HG03280 (cell line): ENCODE results near the gene HK3.

Experiments
- ATAC-seq: cut with Tn5 transposase; IDR thresholded peaks from one replicate; pipeline ENCODE4 v1.9.1; 2021; ENCODE audit warnings: mild to moderate bottlenecking, moderate library complexity; ENCODE audit not compliant: unreplicated experiment

Gene HK3

DNA sequence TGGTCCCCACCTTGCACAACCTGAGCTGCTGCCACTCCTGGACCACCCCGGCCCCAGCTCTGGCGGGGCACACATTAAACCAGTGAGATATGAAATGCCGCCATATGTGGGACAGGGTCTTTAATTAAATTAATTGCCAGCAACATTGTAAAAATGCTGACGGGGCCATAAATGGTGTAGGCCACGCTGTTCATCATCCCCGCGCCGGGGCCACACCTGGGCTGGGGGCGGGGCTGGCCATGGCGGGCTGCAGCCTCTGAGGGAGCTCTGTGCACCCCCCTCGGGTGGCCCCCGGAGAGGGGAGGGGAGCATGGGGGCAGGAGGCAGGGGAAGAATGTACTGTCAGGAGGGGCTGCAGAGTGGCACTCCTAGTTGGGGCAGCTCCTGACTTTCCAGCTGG lies 47.8 kb downstream of the HK3 start:
- ATAC-seq = no peak

DNA sequence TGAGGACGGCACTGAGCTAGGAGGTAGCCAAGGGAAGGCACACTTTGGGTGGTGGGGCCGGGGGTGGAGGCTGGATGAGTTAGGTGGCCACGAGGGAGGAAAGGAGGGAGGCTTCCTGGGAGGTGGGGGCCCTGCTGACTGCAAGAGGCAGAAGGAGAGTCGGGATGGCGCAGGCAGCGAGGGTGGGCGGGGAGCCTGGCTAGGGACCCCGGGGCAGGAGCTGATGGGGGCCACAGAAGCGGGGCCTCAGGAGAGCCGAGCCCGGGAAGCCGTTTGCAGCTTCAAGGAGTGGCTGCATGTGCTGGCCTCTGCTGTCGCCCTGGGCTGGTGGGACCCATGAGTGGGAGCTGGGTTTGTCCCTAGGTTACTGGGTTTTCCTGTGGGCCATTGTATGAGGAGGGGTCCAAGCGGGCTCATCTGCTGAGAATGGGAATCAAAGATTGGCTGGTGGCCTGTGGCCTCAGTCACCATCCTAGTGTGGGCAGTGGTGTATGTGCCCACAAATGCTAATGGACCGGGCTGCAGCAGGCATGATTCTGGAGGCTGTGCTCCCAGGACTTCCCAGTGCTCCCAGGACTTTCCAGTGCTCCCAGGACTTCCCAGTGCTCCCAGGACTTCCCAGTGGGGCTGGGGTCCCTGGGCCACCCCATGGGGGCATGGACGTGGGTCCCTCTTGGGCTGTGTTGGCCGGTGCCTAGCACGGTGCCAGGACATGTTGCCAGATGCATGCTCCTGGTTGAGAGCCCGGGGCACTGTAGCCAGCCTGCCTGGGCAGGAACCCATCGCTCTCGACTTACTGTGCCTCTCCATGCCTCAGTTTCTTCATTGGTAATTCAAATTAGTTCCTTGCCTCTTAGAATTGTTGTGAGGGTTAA lies 48.5 kb downstream of the HK3 start:
- no peak for ATAC-seq

DNA sequence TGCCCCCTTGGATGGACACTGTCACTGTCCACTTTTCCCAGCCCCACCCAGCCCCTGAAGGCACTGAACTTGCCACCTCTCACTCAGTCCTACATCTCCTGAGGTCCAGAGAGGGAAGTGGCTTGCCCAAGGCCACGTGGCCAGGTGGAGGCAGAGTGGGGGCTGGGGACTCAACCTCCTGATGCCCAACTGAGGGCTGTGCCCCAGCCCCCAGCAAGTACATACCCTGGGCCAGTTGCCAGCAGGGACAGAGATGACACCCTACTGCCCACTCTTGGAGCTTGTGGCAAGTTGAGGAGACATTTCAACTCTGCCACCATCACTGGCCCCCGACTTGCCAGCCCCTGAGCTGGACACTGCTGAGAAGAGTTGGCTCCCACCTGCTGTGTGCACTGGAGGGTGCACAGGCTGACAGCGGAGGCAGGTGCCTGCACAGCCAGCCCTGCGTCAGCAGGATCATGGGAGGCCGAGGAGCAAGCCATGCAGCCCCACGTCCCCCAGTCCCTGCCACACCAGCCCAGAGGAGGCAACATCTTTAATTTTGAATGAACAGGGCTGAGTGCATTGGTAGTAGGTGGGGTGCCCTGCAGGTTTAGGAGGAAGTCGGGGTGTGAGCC lies 49.4 kb downstream of the HK3 start:
- ATAC-seq = no peak

DNA sequence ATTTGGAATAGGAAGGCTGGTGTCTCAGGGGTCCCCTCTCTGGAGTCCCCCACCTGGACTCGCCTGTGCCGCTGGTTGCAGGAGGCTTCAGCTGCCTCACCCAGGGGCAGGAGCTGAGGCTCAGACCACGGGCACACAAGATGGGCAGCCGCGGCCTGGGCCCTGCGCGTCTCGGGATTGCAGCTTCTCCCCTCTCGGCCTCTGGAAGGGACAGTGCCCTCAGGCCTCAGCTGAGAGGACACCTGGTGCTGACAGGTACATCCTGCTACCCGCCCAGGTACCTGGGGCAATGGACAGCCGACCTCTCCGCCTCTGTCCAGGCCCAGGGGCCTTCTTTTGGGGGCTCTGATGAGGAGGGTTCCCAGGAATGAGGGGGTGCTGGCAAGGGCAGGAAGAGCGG lies 50.5 kb downstream of the HK3 start:
- no peak for ATAC-seq

DNA sequence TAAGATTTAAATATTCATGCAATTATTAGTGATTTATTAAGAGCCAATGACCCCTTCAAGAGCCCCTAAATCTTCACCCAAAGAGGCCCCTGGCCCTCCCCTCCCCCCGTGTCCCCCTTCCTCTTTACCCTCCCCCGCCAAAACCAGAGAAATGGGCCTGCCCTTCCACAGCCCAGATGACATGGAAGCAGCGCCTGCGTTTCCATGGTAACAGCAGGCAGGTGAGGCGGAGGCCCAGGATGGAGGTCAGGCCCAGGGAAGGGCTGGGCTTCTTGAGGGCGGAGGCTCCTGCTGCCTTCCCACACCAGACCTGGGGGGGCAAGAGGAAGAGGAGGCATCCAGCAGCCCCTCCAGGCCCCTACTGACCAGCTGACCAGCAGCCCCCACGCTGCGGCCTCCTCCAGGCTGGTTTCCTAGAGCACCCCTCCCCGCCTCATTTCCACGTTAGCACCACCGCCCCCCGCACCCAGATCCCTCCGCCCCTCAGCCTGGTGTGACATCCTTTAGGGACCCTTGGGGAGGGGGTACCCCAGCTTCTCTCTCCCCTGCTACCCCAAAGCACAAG lies 51.3 kb downstream of the HK3 start:
- ATAC-seq = no peak

DNA sequence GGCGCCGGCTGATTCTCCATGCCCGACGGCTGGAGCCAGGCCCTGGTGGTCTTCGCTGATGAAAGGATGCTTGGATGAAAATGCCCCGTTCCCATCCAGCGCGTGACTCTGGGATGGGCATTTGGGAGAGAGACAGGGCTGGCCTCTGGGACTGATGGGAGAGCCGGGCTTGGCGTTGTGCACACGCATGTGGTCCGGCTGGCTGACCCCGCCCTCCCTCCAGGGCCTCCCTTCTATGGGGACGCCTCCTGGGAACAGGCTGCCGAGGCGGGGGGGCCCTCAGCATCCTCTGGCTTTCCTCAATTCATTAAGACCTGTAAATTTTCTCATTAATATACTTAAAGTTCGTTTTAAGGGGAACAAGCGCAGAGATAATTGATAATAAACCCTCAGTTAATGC lies 52.0 kb downstream of the HK3 start:
- ATAC-seq = no peak

DNA sequence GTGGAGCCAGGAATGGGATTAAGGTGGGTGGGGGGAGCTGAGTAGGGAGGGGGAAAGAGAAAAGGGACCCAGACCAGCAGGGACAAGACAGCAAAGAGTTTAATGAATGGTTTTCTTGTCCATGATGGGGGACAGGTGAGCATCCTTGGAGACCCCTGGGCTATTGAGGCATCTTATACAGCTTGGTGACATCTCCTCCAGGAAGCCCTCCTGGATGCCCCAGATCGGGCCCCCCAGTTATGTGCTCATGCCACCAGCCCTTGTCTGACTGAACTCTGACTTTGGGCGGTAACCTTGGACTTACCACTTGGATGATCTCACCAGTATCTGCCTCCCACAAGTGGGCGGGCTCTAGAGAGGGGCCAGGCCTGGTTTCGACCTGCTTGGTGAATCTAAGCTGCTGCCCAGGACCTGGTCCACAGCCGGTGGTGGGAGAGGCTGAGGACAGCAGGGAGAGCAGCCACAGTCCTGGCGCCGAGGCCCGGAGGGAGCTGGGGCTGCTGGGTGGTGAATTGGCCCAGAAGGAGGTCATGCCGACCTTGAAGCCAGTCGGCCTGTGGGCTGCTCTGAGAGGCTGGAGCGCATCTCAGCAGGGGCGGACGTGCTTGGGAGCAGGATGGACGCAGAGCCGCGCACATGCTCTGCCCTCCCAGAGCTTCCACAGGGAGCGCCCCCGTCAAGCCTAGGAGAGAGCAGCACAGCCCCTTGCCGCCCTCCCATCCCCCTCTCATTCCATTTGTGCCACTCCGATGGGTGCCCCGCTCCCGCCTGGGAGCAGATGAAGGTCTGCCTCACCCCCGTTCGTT lies 52.6 kb downstream of the HK3 start:
- ATAC-seq = no peak

DNA sequence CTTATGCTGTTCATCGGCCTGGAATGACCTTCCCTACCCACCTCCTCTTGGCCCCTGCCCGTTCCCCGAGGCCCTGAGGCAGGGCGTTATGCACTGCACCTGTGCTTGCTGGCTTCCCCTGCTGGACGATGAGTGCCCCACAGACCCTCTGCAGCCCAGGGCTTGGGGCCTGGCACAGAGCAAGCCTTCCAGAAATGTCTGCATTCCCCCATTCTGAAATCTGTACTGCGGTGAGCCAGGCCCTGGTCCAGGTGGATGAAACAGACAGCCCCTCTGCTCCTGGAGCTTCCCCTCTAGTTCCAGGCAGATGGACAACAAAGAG lies 53.8 kb downstream of the HK3 start:
- no peak for ATAC-seq

DNA sequence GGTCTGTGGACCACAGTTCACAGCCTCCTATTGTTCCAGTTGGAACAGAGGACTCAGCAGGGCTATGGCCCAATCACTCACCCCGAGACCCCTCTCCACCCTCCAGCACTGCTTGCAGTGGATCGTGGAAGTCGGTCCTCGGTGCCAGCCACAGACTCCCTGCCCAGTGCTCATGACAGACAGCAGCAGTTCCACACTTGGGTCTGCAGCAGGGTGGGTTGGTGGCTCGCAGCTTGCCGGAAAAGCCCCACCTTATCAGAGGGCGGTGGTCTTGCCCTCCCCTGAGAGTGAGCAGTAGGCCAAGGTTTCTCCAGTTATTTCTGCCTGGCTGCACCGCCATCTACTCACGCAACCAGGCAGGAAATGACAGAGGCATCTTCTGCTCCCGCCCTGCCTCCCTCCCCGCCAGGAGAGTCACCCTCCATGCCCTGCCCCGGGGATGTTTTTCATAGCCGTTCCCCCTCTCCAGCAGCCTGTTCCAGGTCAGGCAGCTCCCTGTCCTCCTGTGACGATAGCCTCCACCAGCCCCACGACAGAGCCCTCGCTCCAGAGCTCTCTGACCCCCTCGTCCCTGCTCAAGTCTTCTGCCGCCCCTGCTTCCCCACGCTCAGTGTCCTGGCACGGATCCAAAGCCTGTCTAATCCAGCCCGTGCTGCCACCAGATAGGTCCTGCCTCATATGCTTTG lies 54.3 kb downstream of the HK3 start:
- no peak for ATAC-seq

DNA sequence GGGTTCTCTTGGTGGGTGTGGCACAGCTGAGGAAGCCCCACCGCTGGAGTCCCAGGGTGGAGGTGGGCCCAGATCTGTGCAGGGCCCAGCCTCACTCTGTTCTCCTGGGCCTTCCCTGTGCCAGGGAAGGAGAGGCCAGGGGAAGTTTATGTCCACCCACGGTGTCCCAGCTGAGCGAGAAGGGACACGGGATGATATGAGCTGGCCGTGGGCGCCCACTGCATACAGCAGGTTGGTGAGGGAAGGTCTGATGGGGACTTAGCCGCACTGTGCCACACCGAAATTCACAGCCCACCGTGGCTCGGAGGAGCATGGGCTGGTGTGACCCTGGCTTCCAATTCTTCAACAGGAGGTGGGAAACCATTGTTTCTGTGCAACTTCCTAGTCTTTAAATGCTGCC lies 54.9 kb downstream of the HK3 start:
- ATAC-seq = no peak

DNA sequence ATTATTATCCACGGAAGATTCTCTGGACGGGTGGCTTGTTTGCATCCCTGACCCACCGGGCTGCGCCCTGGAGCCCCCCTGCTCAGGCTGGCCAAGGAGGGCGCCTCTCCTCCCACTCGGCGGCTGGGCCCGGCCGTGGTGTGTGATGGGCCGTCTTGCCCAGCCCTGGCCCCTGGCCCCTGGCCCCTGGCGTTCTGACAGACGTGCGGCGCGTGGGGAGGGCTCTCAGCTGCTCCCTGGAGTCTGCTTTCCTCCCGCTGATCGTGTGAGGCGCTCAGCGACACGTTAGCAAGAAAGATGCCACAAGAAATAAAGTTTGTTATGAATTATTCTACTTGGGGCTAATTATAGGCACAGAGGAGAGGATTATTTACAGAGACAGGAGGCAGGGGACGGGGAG lies 55.5 kb downstream of the HK3 start:
- no peak for ATAC-seq

DNA sequence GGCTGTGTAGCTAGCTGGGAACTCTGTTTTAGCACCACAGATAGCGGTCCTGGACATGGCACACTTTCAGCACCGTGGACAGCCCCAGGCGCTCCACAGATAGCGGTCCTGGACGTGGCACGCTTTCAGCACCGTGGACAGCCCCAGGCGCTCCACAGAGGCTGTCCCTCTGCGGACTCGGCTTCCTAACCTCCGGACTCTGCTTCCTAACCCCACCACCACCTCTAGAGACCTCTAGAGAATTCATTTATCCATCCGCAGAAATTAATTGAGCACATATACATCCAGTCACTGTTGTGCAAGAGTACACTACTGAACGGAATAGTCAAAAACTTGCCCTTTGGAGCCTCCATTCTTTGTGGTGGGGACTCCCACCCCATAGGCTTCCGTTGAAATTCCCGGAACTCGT lies 61.4 kb downstream of the HK3 start:
- ATAC-seq = no peak

DNA sequence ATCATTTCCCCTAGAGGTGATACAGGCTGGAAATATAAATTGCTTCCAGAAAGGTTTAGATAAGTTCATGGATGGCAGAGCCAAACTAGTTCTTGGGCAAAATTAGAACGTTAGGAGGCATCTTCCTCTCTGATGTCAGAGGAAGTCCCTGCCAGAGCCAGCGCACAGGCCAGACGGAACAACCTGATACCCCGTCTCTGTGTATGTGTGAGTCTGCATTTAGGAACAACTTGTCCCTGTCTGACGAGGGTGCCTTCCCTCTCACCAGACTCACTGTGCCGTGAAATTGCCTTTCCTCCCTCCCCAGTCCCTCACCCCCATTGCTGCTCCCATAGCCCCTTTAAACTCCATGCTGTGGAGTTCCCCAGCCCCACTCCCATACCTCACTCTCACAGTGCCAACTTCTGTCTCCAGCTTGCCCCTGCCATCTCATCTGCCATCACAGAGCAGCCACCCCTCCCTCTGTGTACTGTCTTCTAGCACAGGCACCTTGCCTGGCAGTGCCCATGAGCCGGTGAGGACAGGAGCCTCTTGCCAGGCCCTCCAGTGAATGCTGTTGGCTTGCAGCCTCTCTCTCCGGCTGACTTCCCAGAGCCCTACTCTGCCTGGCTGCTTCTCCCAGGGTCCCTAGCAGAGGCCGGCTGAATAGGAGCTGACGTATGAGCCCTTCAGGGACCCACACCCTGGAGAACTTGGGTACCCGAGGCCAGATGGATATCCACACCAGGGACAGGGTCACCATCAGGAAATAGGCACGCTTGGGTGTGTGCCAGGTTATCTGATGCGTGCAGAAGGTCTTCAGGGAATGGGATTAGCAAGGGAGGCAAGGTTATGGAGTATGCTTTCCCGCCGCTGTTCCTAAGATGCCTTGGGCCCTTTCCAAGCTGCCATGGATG lies 62.1 kb downstream of the HK3 start:
- ATAC-seq = no peak

DNA sequence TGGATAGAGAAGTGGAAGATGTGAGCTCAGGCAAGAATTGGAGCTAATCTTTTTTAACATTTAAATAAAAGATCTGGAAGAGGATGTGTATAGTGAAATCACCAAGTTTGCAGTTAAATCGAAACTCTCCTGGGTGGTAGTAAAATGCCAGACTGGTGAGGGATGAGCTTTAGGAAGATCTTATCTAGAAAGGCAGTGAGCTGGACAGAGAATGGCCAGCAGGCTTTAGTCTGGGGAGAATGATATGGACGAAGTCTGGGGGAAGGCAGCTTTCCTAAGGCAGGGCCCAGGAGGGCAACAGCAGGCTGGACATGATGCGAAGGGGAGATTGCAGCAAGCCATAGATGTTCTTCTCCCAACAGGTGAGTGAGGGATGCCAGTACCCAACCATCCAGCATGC lies 63.2 kb downstream of the HK3 start:
- no peak for ATAC-seq

DNA sequence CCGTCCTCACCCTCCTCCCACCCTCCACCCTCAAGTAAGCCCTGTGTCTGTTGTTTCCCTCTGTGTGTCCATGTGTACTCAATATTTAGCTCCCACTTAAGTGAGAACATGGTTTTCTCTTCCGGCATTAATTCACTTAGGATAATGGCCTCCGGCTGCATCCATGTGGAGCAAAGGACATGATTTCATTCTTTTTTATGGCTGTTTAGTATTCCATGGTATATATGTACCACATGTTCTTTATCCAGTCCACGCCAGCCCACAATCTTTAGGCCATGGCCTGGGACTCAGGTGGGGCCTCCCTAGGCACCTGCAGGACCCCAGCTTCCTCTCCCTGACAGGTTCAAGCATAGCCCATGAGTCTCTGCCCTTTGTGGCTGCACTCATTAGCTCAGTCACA lies 65.9 kb downstream of the HK3 start:
- ATAC-seq = no peak

DNA sequence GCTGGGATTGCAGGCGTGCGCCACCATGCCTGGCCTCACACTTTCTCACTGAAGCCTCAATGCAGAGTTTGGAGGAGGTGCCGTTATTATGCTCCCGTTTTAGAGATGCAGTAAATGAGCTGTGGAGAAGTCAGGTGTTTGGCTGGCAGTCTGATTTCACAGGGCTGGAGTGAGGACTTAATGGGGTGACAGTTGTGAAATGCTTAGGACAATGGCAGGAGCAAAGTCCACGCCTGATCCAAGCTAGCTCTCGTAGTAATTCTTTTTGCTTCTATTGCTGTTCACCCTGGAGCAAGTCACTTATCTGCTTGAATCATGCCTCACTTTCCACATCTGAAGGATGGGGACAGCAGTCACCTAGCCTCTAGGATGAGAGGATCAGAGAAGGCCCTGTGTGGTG lies 67.0 kb downstream of the HK3 start:
- no peak for ATAC-seq

DNA sequence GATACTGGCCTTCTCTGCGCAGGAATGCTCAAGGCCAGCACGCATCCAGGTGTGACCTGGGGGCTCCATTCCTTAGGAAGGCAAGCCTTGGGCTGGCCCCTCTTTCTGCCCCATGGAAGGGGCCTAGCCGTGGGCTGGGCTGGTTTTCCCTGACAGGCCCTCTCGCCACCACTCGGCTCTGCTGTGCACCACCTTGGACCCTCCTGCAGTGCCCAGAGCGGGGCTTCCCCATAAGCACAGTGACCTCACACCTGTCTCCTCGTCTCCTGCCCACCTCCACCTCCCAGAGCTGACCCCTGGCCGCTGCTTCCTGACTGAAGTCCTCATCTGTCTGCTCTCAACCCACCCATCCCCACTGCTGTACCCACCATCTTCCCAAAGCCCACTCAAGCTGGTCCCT lies 67.7 kb downstream of the HK3 start:
- ATAC-seq = no peak

DNA sequence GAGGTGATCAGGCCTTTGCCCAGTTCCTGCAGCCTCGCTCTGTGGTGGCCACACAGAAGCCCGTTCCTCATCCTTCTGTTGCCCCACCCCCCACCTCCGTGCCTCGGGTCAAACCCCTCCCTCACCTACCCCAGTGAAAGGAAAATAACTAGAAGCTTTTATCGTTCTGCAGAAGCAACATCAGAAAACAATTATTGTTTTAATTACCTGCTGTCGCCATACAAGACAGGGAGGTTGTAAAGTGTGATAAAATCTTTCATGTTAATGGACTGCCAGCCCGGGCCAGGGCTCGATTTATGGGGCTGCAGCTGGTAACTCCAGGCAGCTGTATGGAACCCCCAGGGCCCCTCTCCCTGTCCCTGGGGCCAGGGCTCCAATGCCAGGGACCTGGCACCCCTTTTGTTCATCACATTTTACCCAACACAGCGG lies 68.1 kb downstream of the HK3 start:
- ATAC-seq = no peak
